DND-41 (cell line): ENCODE data around the gene ATG9B.

Experiments
- EZH2 ChIP-seq: IDR thresholded peaks from 3 replicates; pipeline ENCODE4 v1.6.1; 2012; ENCODE audit warnings: borderline replicate concordance, low read depth, mild to moderate bottlenecking, moderate library complexity, low read length, inconsistent platforms; ENCODE audit not compliant: severe bottlenecking
- TF ChIP-seq, protein P1 (sequence below): IDR thresholded peaks from 2 replicates; pipeline ENCODE4 v1.5.1; 2012; ENCODE audit warnings: borderline replicate concordance, low read length, moderate library complexity, mild to moderate bottlenecking; ENCODE audit not compliant: poor library complexity, severe bottlenecking; ENCODE audit errors: extremely low read depth

DNA sequence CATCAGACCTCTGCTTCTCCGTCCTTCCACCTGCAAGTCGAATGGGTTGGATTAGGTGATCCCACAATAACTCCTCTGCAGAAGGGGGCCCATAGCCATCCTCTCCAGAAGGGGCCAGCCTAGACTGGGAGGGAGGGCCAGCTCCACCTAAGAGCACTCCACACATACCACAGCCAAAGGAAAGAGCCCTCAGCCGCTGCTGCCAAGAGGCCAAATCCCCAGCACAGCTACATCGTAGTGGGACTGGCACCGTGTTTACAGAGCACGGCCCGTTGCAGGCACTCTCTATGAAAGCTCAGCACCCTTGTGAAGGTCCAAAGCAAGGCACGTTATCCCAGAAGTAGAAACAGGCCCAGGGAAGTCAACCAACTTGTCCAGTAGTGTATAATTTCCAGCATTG, 51.6 kb downstream of the ATG9B start:
- TF ChIP-seq, protein P1, sequence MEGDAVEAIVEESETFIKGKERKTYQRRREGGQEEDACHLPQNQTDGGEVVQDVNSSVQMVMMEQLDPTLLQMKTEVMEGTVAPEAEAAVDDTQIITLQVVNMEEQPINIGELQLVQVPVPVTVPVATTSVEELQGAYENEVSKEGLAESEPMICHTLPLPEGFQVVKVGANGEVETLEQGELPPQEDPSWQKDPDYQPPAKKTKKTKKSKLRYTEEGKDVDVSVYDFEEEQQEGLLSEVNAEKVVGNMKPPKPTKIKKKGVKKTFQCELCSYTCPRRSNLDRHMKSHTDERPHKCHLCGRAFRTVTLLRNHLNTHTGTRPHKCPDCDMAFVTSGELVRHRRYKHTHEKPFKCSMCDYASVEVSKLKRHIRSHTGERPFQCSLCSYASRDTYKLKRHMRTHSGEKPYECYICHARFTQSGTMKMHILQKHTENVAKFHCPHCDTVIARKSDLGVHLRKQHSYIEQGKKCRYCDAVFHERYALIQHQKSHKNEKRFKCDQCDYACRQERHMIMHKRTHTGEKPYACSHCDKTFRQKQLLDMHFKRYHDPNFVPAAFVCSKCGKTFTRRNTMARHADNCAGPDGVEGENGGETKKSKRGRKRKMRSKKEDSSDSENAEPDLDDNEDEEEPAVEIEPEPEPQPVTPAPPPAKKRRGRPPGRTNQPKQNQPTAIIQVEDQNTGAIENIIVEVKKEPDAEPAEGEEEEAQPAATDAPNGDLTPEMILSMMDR, result no peak
- no peak for TF ChIP-seq EZH2
